ENCODE measurements around the gene INSRR.

The INSRR gene

GRCh38 chr1:156822680-156823079, 36.2 kb downstream of the INSRR start:
- DNase-seq: no peak

GRCh38 chr1:156821801-156822200, 37.1 kb downstream of the INSRR start:
- DNase-seq: no peak

- no peak for DNase-seq
Measured at GRCh38 chr1:156816561-156817328, 42.2 kb downstream of the INSRR start, which contains the start of gene SH2D2A. TSS of gene SH2D2A (minus strand) at chr1:156816848. CDS start at chr1:156816708, 140 bp downstream.

- no peak for DNase-seq
Measured at GRCh38 chr1:156815961-156816422, 42.9 kb downstream of the INSRR start.

GRCh38 chr1:156815307-156815826, 43.5 kb downstream of the INSRR start:
- DNase-seq: no peak

- DNase-seq: no peak
Measured at GRCh38 chr1:156814571-156815260, 44.2 kb downstream of the INSRR start.

GRCh38 chr1:156813750-156814570, 45.0 kb downstream of the INSRR start:
- DNase-seq: peak; percentile 40 to 60

- DNase-seq: no peak
Measured at GRCh38 chr1:156813298-156813697, 45.6 kb downstream of the INSRR start.

- no peak for DNase-seq
Measured at GRCh38 chr1:156812293-156812990, 46.5 kb downstream of the INSRR start.

GRCh38 chr1:156811168-156811567, 47.7 kb downstream of the INSRR start:
- no peak for DNase-seq

GRCh38 chr1:156809711-156810366, 49.1 kb downstream of the INSRR start:
- no peak for DNase-seq

- no peak for DNase-seq
Measured at GRCh38 chr1:156809281-156809680, 49.6 kb downstream of the INSRR start.

GRCh38 chr1:156808186-156809030, 50.5 kb downstream of the INSRR start:
- DNase-seq: no peak

GRCh38 chr1:156807627-156808026, 51.3 kb downstream of the INSRR start:
- DNase-seq: no peak

- DNase-seq: no peak
Measured at GRCh38 chr1:156806512-156807440, 52.1 kb downstream of the INSRR start.

- no peak for DNase-seq
Measured at GRCh38 chr1:156805766-156806511, 53.0 kb downstream of the INSRR start.

- DNase-seq: no peak
Measured at GRCh38 chr1:156804572-156805243, 54.2 kb downstream of the INSRR start.

- no peak for DNase-seq
Measured at GRCh38 chr1:156804026-156804425, 54.9 kb downstream of the INSRR start.
